PFSK-1 (cell line): ENCODE results near the gene LONRF2.

Experiments
- FOXP2 ChIP-seq: optimal IDR thresholded peaks from 2 replicates; pipeline ENCODE3; 2011; ENCODE audit warnings: borderline replicate concordance, control low read depth, inconsistent platforms; ENCODE audit not compliant: insufficient read depth; ENCODE audit errors: extremely low read length, extremely low read depth
- POLR2AphosphoS5 ChIP-seq: IDR thresholded peaks from 2 replicates; pipeline ENCODE4 v1.6.1; 2012; ENCODE audit warnings: low read depth, mild to moderate bottlenecking, control low read depth, low read length, moderate library complexity
- REST ChIP-seq, 2 experiments: IDR thresholded peaks; 2 replicates each; pipeline versions ENCODE4 v1.6.1 to v1.8.0; 2011 to 2012; ENCODE audit warnings: low read depth in 2 of 2, low read length in 2 of 2, control low read depth in 1 of 2, inconsistent platforms in 1 of 2, mild to moderate bottlenecking in 1 of 2, moderate library complexity in 1 of 2; ENCODE audit not compliant: insufficient read depth in 1 of 2
- SIN3A ChIP-seq: IDR thresholded peaks from 2 replicates; pipeline ENCODE4 v1.6.1; 2012; ENCODE audit warnings: mild to moderate bottlenecking, low read length, moderate library complexity, borderline replicate concordance; ENCODE audit not compliant: insufficient read depth
- TAF1 ChIP-seq: IDR thresholded peaks from 2 replicates; pipeline ENCODE4 v1.6.1; 2012; ENCODE audit warnings: low read length, control low read depth, borderline replicate concordance; ENCODE audit not compliant: insufficient read depth

The LONRF2 gene

GRCh38 chr2:100271210-100271609 is 51.1 kb downstream of the LONRF2 start:
- no peak for TF ChIP-seq REST (IDR thresholded peaks at IDR 0.05; ENCODE audit: insufficient read depth in 1 of 2, low read depth in 2 of 2, low read length in 2 of 2)
- TF ChIP-seq FOXP2, result no peak
- no peak for TF ChIP-seq TAF1
- no peak for TF ChIP-seq SIN3A
- TF ChIP-seq POLR2AphosphoS5, result no peak

DNA sequence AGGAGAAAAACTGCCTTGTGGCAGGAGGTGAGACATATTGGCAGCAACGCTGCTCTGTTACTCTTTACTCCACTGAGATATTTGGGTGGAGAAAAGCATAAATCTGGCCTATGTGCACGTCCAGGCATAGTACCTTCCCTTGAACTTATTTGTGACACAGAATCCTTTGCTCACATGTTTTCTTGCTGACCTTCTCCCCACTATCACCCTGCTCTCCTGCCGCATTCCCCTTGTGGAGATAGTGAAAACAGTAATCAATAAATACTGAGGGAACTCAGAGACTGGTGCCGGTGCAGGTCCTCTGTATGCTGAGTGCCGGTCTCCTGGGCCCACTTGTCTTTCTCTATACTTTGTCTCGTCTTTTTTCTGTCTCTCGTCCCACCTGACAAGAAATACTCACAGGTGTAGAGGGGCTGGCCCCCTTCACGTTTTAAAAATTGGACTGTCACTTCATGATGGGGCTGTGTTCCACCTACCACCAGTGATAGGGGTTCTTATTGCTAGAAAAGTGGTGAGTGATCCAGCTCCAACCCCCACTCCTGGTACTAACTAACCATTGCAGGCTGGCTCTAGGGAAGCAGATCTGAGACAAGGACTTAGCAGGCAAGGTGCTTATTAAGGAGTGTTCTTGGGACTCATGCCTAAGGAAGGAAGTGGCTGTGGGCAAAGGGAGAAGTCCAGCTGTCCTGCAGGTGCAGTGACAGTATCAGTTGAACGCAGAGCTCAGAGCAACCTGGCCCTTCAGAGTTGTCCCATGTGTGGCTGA is 51.7 kb downstream of the LONRF2 start:
- TF ChIP-seq REST (IDR thresholded peaks at IDR 0.05; ENCODE audit: insufficient read depth in 1 of 2, low read depth in 2 of 2, low read length in 2 of 2) (no peak), SIN3A (no peak), TAF1 (no peak), FOXP2 (no peak), POLR2AphosphoS5 (no peak)

GRCh38 chr2:100269889-100270288 is 52.4 kb downstream of the LONRF2 start:
- TF ChIP-seq FOXP2 (no peak), TAF1 (no peak), POLR2AphosphoS5 (no peak), REST (IDR thresholded peaks at IDR 0.05; ENCODE audit: insufficient read depth in 1 of 2, low read depth in 2 of 2, low read length in 2 of 2) (no peak), SIN3A (no peak)

DNA sequence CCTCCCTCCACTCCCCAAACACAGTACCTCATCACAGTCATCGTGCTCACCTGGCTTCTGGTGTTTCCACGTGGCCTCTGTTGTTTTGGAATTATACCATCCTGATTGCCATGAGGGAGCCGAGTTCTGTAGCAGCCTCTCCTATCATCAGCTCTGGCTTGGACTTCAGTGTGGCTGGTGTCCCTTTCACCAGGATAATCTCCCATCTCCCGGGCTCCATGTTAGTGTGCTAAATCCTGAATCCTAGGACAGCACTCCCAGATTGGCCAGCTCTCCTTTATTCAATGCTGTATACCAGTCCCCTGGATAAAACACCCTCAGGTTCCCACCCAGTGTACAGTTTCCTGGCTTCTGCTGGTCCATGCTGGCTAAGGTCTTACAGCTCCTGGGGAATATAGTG is 53.3 kb downstream of the LONRF2 start:
- TF ChIP-seq REST (IDR thresholded peaks at IDR 0.05; ENCODE audit: insufficient read depth in 1 of 2, low read depth in 2 of 2, low read length in 2 of 2) (no peak), POLR2AphosphoS5 (no peak), FOXP2 (no peak), SIN3A (no peak), TAF1 (no peak)
